H1 (cell line): ENCODE data around the gene PTPRCAP. TPM values are rescaled to one million over a fixed set of nuclear protein-coding genes. Genes with fewer than 3 reads are reported as not detected.
A peak's percentile ranks its signal among the peaks of the same experiment; 100 is the strongest.

Experiments used
- CTCF ChIA-PET: fragments of 300-600 bp; sonication (Branson Sonifier 250); formaldehyde crosslinking; loops from one replicate; lab custom pipeline; 2021; ENCODE audit not compliant: partially characterized antibody; lab: Charles Lee
- POLR2A ChIA-PET: fragments of 300-600 bp; sonication (Branson Sonifier 250); formaldehyde crosslinking; loops from one replicate; lab custom pipeline; 2021; ENCODE audit warnings: inconsistent platforms; ENCODE audit not compliant: partially characterized antibody; lab: Charles Lee
- DNase-seq, 2 experiments: peaks; one replicate each; pipeline versions ENCODE4 v3.0.0 to v3.0.0-alpha.2; 2010 to 2022; ENCODE audit warnings: low spot score in 2 of 2, low read depth in 1 of 2, mixed read lengths in 1 of 2
- FAIRE-seq: peaks from 2 replicates; lab custom pipeline; 2011; peaks lifted over from hg19 to GRCh38; lab: Jason Lieb, UNC
- H2AFZ ChIP-seq: 2 replicates; pipeline ENCODE4 v1.8.1; 2012; ENCODE audit warnings: low read length, inconsistent platforms
- H2AK5ac ChIP-seq: 2 replicates; pipeline ENCODE4 v1.6.1; 2013; ENCODE audit warnings: low read depth, low read length
- H2BK120ac ChIP-seq: replicated peaks from 2 replicates; pipeline ENCODE3; 2013; ENCODE audit warnings: low read depth, low read length, inconsistent platforms
- H2BK12ac ChIP-seq: 2 replicates; pipeline ENCODE4 v1.6.1; 2013; ENCODE audit warnings: low read depth, low read length
- H2BK15ac ChIP-seq: 2 replicates; pipeline ENCODE4 v1.6.1; 2013; ENCODE audit warnings: low read length
- H2BK20ac ChIP-seq: 2 replicates; pipeline ENCODE4 v1.6.1; 2013; ENCODE audit warnings: low read length
- H2BK5ac ChIP-seq: 2 replicates; pipeline ENCODE4 v1.6.1; 2013; ENCODE audit warnings: low read depth, low read length
- H3K14ac ChIP-seq: 2 replicates; pipeline ENCODE4 v1.6.1; 2013; ENCODE audit warnings: inconsistent platforms; ENCODE audit not compliant: insufficient read length
- H3K18ac ChIP-seq: 2 replicates; pipeline ENCODE4 v1.6.1; 2013; ENCODE audit warnings: low read length; ENCODE audit errors: extremely low read depth
- H3K23ac ChIP-seq: 2 replicates; pipeline ENCODE4 v1.6.1; 2013; ENCODE audit warnings: inconsistent platforms; ENCODE audit not compliant: insufficient read length
- H3K23me2 ChIP-seq: 2 replicates; pipeline ENCODE4 v1.6.1; 2013; ENCODE audit warnings: low read depth, low read length
- H3K27ac ChIP-seq: 2 replicates; pipeline ENCODE4 v1.6.1; 2011; ENCODE audit warnings: low read depth, low read length, inconsistent platforms
- H3K27me3 ChIP-seq, 4 experiments: replicated peaks in 1 of 4; 1 replicate in 1 of 4; 2 replicates in 3 of 4; pipeline versions ENCODE4 v1.6.1 to v1.8.1; 2011 to 2013; ENCODE audit warnings: low read length in 3 of 4, mild to moderate bottlenecking in 3 of 4, inconsistent platforms in 2 of 4, mixed read lengths in 2 of 4, moderate library complexity in 1 of 4; ENCODE audit not compliant: control insufficient read depth in 3 of 4, insufficient read depth in 3 of 4; ENCODE audit errors: extremely low read depth in 1 of 4
- H3K36me3 ChIP-seq, 4 experiments: 2 replicates each; pipeline versions ENCODE4 v1.6.1 to v1.8.1; 2011 to 2013; ENCODE audit warnings: mild to moderate bottlenecking in 4 of 4, low read length in 3 of 4, moderate library complexity in 2 of 4, control low read depth in 1 of 4, inconsistent platforms in 1 of 4; ENCODE audit not compliant: insufficient read depth in 4 of 4, control insufficient read depth in 2 of 4
- H3K4ac ChIP-seq: replicated peaks from 2 replicates; pipeline ENCODE3; 2013; ENCODE audit warnings: low read length, low read depth, mixed read lengths, inconsistent platforms; ENCODE audit not compliant: insufficient read length
- H3K4me1 ChIP-seq, 4 experiments: replicated peaks in 1 of 4; 1 replicate in 1 of 4; 2 replicates in 3 of 4; pipeline versions ENCODE4 v1.6.1 to v1.8.1; 2011 to 2013; ENCODE audit warnings: low read length in 3 of 4, inconsistent platforms in 2 of 4, mixed read lengths in 1 of 4; ENCODE audit not compliant: insufficient read depth in 4 of 4, control insufficient read depth in 3 of 4
- H3K4me2 ChIP-seq, 2 experiments: 2 replicates each; pipeline versions ENCODE4 v1.6.1 to v1.8.1; 2011 to 2013; ENCODE audit warnings: low read depth in 2 of 2, low read length in 2 of 2, control low read depth in 1 of 2, inconsistent platforms in 1 of 2, mild to moderate bottlenecking in 1 of 2; ENCODE audit not compliant: insufficient read depth in 1 of 2
- H3K4me3 ChIP-seq, 4 experiments: fragments of 200-600, 300-600 bp in 1 of 4; sonication (generic), shearing (Covaris generic), sonication (Bioruptor Twin) in 1 of 4; 2 replicates each; pipeline versions ENCODE4 v1.5.1 to v1.8.1; 2011 to 2016; ENCODE audit warnings: low read length in 4 of 4, low read depth in 3 of 4, control low read depth in 2 of 4, inconsistent platforms in 2 of 4, mild to moderate bottlenecking in 2 of 4, mixed read lengths in 1 of 4, moderate library complexity in 1 of 4; ENCODE audit not compliant: insufficient read depth in 2 of 4; ENCODE audit errors: extremely low read depth in 1 of 4
- H3K56ac ChIP-seq: replicated peaks from 2 replicates; pipeline ENCODE3; 2013; ENCODE audit warnings: low read depth, mild to moderate bottlenecking, mixed read lengths, low read length, inconsistent platforms; ENCODE audit not compliant: insufficient read length
- H3K79me1 ChIP-seq: 2 replicates; pipeline ENCODE4 v1.6.1; 2013; ENCODE audit warnings: low read depth, low read length, control low read depth
- H3K79me2 ChIP-seq, 2 experiments: 2 replicates each; pipeline versions ENCODE4 v1.6.1 to v1.8.1; 2012 to 2013; ENCODE audit warnings: low read length in 2 of 2, mild to moderate bottlenecking in 2 of 2, inconsistent platforms in 1 of 2; ENCODE audit not compliant: insufficient read depth in 2 of 2, control insufficient read depth in 1 of 2
- H3K9ac ChIP-seq, 4 experiments: replicated peaks in 1 of 4; 1 replicate in 1 of 4; 2 replicates in 3 of 4; pipeline versions ENCODE4 v1.6.1 to v1.8.1; 2011 to 2013; ENCODE audit warnings: low read depth in 3 of 4, low read length in 3 of 4, control low read depth in 2 of 4, mild to moderate bottlenecking in 2 of 4, moderate library complexity in 2 of 4, inconsistent platforms in 1 of 4; ENCODE audit errors: extremely low read depth in 1 of 4
- H3K9me3 ChIP-seq, 2 experiments: 2 replicates each; pipeline versions ENCODE4 v1.6.1 to v1.8.1; 2012 to 2013; ENCODE audit warnings: mild to moderate bottlenecking in 2 of 2, moderate library complexity in 2 of 2, control low read depth in 1 of 2, inconsistent platforms in 1 of 2, low read depth in 1 of 2, low read length in 1 of 2, mixed read lengths in 1 of 2; ENCODE audit not compliant: insufficient read depth in 2 of 2
- H4K20me1 ChIP-seq, 2 experiments: replicated peaks in 1 of 2; 2 replicates each; pipeline versions ENCODE3 to v1.8.1; 2011 to 2013; ENCODE audit warnings: inconsistent platforms in 2 of 2, low read length in 2 of 2, mild to moderate bottlenecking in 1 of 2; ENCODE audit not compliant: insufficient read depth in 2 of 2, control insufficient read depth in 1 of 2
- H4K5ac ChIP-seq: 2 replicates; pipeline ENCODE4 v1.6.1; 2013; ENCODE audit warnings: low read length, low read depth, mixed read lengths, inconsistent platforms; ENCODE audit not compliant: insufficient read length
- H4K8ac ChIP-seq: 2 replicates; pipeline ENCODE4 v1.8.0; 2013; ENCODE audit warnings: mild to moderate bottlenecking, moderate library complexity, low read length, inconsistent platforms; ENCODE audit not compliant: insufficient read depth; ENCODE audit errors: extremely low read depth
- H4K91ac ChIP-seq: replicated peaks from 2 replicates; pipeline ENCODE3; 2013; ENCODE audit warnings: low read length, mixed read lengths, inconsistent platforms; ENCODE audit not compliant: insufficient read length
- BRCA1 ChIP-seq: IDR thresholded peaks from 2 replicates; pipeline ENCODE4 v1.6.1; 2012; ENCODE audit warnings: low read depth, low read length, improper control_type of control experiment
- CHD1 ChIP-seq: IDR thresholded peaks from 2 replicates; pipeline ENCODE4 v1.6.1; 2012; ENCODE audit warnings: low read depth, low read length, improper control_type of control experiment
- EP300 ChIP-seq, 2 experiments: IDR thresholded peaks; 1 replicate in 1 of 2; 2 replicates in 1 of 2; pipeline ENCODE4 v1.6.1; 2011 to 2012; ENCODE audit warnings: low read depth in 2 of 2, low read length in 2 of 2, mild to moderate bottlenecking in 2 of 2, borderline replicate concordance in 1 of 2, inconsistent platforms in 1 of 2, moderate library complexity in 1 of 2
- KDM5A ChIP-seq: fragments of 200-600 bp; IDR thresholded peaks from 2 replicates; pipeline ENCODE4 v1.7.1; 2012; ENCODE audit warnings: mild to moderate bottlenecking, low read length, inconsistent platforms, mixed read lengths
- POLR2A ChIP-seq, 2 experiments: IDR thresholded peaks; 1 replicate in 1 of 2; 2 replicates in 1 of 2; pipeline ENCODE4 v1.6.1; 2011; ENCODE audit warnings: low read depth in 2 of 2, low read length in 2 of 2, mild to moderate bottlenecking in 2 of 2; ENCODE audit errors: control extremely low read depth in 1 of 2
- RNF2 ChIP-seq: fragments of 200-900, 300-1000 bp; sonication (generic); IDR thresholded peaks from 2 replicates; pipeline ENCODE4 v1.7.1; 2016; ENCODE audit warnings: borderline replicate concordance, low read depth, mild to moderate bottlenecking, antibody characterized with exemption, low read length; ENCODE audit not compliant: poor library complexity, severe bottlenecking; ENCODE audit errors: missing control alignments
- SIN3A ChIP-seq, 2 experiments: IDR thresholded peaks in 1 of 2; conservative IDR thresholded peaks in 1 of 2; 2 replicates each; pipeline ENCODE4 v1.6.1; 2011 to 2012; ENCODE audit warnings: low read length in 2 of 2, improper control_type of control experiment in 1 of 2, low read depth in 1 of 2, mild to moderate bottlenecking in 1 of 2
- SIRT6 ChIP-seq: IDR thresholded peaks from one replicate; pipeline ENCODE4 v1.7.1; 2012; ENCODE audit warnings: low read length, inconsistent platforms
- SIX5 ChIP-seq: IDR thresholded peaks from 2 replicates; pipeline ENCODE4 v1.6.1; 2011; ENCODE audit warnings: mild to moderate bottlenecking, low read depth, low read length
- TAF7 ChIP-seq: optimal IDR thresholded peaks from 2 replicates; pipeline ENCODE3; 2011; ENCODE audit warnings: low read depth, mild to moderate bottlenecking, inconsistent platforms, low read length, moderate library complexity, borderline replicate concordance
- TCF12 ChIP-seq: IDR thresholded peaks from 2 replicates; pipeline ENCODE4 v1.6.1; 2011; ENCODE audit warnings: low read depth, mild to moderate bottlenecking, low read length
- WGBS, 2 experiments: shearing (Covaris generic) in 1 of 2; methylation state at CpG; one replicate each; pipeline versions ENCODE4 v1.1.6 to v1.1.7; 2013 to 2015; ENCODE audit warnings: low lambda C conversion rate in 2 of 2, mixed read lengths in 2 of 2, inconsistent platforms in 1 of 2, low coverage in 1 of 2, missing lambda C conversion rate in 1 of 2; ENCODE audit not compliant: insufficient replicate concordance in 2 of 2, insufficient coverage in 1 of 2, insufficient read length in 1 of 2; ENCODE audit errors: extremely low coverage in 1 of 2, missing lambda C conversion rate in 1 of 2; 5-methylcytosine and 5-hydroxymethylcytosine counted together
- polyA plus RNA-seq, 7 experiments: library from polyadenylated mRNA; depleted of rRNA in 3 of 7; stranded (reverse) in 5 of 7; unstranded in 2 of 7; fragments of >200 nt in 5 of 7; fragments of 200-250 nt in 2 of 7; gene quantifications; 1 replicate in 5 of 7; 2 replicates in 1 of 7; 4 replicates in 1 of 7; pipeline versions ENCODE4 v1.2.1 to v1.2.3, GENCODE V29; 2011 to 2013; ENCODE audit warnings: missing spikeins in 2 of 7, mixed read lengths in 2 of 7
- total RNA-seq: library from RNA; stranded (reverse); fragmentation: NEBNext Ultra II Directional; extraction: Animal tissue kit (Norgen Biotek cat#: 25700); gene quantifications from 2 replicates; pipeline ENCODE4 v1.2.1, GENCODE V29; 2021

The PTPRCAP gene
- total and polyA plus RNA-seq, 2 of the 8 experiments (the other 6 are each of a cell fraction or from before 2014, with no cell fraction given) = 0.78 to 6.7 TPM

- H4K8ac ChIP-seq = no peak overlapping the region
- 0 out of 2 replicates have a peak overlapping the region, but pooled peaks have one; percentile 35 for H2BK5ac ChIP-seq
- 91% methylated on average over 6 of the region's 6 CpGs; no CpG with 5 or more reads in 1 of the 2 experiments for WGBS, 2 experiments
- H3K18ac ChIP-seq = no peak overlapping the region
- H4K91ac ChIP-seq = no peak overlapping the region
- no peak overlapping the region for H3K9ac ChIP-seq
- H2BK12ac ChIP-seq = no peak overlapping the region
- H4K5ac ChIP-seq = no peak overlapping the region
- H3K56ac ChIP-seq = no peak overlapping the region
- peaks cover 0 to 13% (median 5%) of the 10 kb centered on the region in 4 experiments; a peak in 6 of 7 replicates for H3K4me1 ChIP-seq
- H3K23me2 ChIP-seq = peaks cover 6% of the 10 kb centered on the region; the same call in 1 of the 2 replicates
- H3K79me2 ChIP-seq = peaks cover 0 to 10% of the 10 kb centered on the region in 2 experiments; a peak in 2 of 4 replicates
- no peak overlapping the region; a peak in 1 of 4 replicates for H3K4me2 ChIP-seq
- peaks cover 6% of the 10 kb centered on the region for H3K79me1 ChIP-seq
- POLR2A ChIA-PET = interaction anchor here (0.6 to 1.9 kb wide), 8 partner anchors 9 to 1869 kb away, joined by 3 to 6 read pairs (median 3); partner anchors contain the start of genes CARNS1 and PTPRCAP
- no peaks in the 10 kb centered on the region for H3K9me3 ChIP-seq
- H2AFZ ChIP-seq = no peak overlapping the region
- H3K27me3 ChIP-seq = no peaks in the 10 kb centered on the region
- no peak for TF ChIP-seq BRCA1
- TF ChIP-seq SIRT6 = no peak
- no peak for TF ChIP-seq TCF12
- no peak for TF ChIP-seq RNF2
- TF ChIP-seq SIX5 = no peak
- TF ChIP-seq TAF7 = no peak
- TF ChIP-seq EP300 (IDR thresholded peaks at IDR 0.05; ENCODE audit: borderline replicate concordance in 1 of 2, low read depth in 2 of 2, low read length in 2 of 2) = no peak
- TF ChIP-seq CHD1 = no peak
- TF ChIP-seq POLR2A (IDR thresholded peaks at IDR 0.05; ENCODE audit: control extremely low read depth in 1 of 2, low read depth in 2 of 2, low read length in 2 of 2) = no peak
- TF ChIP-seq KDM5A = no peak
- TF ChIP-seq SIN3A (conservative IDR thresholded peaks at IDR 0.05 in 1 of 2, IDR thresholded peaks at IDR 0.05 in 1 of 2; ENCODE audit: low read depth in 1 of 2, low read length in 2 of 2) = no peak
- H2BK20ac ChIP-seq = no peak overlapping the region
- no peak overlapping the region for H2BK120ac ChIP-seq
- no peak overlapping the region for H3K23ac ChIP-seq
- H3K14ac ChIP-seq = no peak overlapping the region
- CTCF ChIA-PET = interaction anchor here (0.8 to 34.8 kb wide), 4 partner anchors 9 to 85 kb away, joined by 3 to 1305 read pairs (median 4); partner anchors contain the start of genes AIP and POLD4
- no peak for DNase-seq
- H4K20me1 ChIP-seq = peaks cover 0 to 14% of the 10 kb centered on the region in 2 experiments
- no peak for FAIRE-seq
- no peak overlapping the region for H2BK15ac ChIP-seq
- H3K27ac ChIP-seq = no peak overlapping the region
- H2AK5ac ChIP-seq = no peak overlapping the region
- no peak overlapping the region for H3K4ac ChIP-seq
- no peak overlapping the region for H3K4me3 ChIP-seq
- peaks cover 6 to 25% (median 18%) of the 10 kb centered on the region in 4 experiments; a peak in 6 of 8 replicates for H3K36me3 ChIP-seq
These were observed 39.9 kb downstream of the PTPRCAP start for GRCh38 chr11:67397536-67397935.
